Forelimb muscle (tissue), 1 donor: ENCODE measurements around the gene RANBP1. TPM values are rescaled to one million over a fixed set of nuclear protein-coding genes. Genes with fewer than 3 reads are reported as not detected.
A peak's percentile ranks its signal among the peaks of the same experiment; 100 is the strongest.

Source experiments
- DNase-seq: peaks from one replicate; pipeline ENCODE4 v3.0.0-alpha.2; 2013; ENCODE audit warnings: low read depth
- polyA plus RNA-seq: library from polyadenylated mRNA; unstranded; fragments of 120-200 nt; gene quantifications from one replicate; pipeline ENCODE4 v1.2.1, GENCODE V29; 2013; ENCODE audit not compliant: insufficient read length

The RANBP1 gene
- polyA plus RNA-seq, 1 donor, result 91.1 TPM

DNA sequence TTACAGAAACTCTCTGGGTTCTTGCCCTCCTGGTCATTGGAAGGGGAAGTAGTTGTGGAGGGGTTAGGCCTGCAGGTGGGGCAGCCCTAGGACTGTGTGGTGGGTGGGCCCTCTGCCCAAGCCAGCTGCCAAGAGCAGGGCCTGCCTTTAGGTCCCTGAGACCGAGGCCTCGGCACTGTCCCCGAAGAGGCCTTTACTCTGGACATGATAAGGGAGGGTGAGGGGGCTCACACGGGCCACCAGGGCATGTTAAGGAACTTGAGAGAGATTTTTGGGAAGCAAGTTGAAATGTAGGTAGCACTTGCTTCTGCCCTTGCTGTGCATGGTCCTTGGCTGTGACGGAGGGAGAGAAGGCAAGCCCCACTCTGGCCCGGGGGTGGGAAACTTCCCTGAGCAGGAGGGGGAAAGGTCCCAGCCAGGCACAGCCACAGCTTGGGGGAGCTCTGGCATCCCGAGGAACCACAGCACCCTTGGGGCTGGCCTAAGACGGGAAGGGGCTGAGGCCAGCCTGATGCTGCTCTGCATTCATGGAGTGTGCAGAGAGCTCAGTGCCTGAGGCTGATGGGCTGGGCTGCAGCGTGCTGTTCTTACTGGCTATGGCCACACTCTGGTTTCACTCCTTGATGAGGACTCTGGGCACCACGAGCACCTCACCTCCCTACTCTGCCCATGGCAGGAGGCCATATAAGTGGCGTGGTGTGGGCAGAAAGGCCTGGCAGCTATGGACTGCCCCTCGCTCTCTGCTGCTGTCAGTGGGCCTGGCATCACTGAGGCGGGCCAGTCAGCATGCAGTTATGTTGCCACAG is 7.8 kb upstream of the RANBP1 start:
- no peak for DNase-seq

DNA sequence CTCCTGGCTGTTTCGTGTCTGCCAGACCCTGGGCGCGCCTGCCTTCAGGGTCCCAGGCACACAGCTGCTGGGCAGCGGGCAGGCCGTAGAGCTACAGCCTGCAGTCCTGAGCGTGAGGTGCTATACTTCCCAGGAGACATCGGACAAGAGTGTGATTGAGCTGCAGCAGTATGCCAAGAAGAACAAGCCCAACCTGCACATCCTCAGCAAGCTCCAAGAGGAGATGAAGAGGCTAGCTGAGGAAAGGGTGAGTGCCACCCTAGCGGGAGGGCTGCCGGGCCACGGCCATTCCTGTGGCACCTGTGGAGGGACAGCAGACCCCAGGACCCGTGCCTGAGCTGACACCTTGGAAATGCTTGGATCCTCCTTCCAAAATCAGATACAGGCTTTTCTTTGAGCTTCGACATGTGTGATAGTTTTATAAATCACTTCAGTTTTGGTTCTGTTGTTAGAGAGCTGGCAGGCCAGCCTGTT is 7.1 kb upstream of the RANBP1 start:
- no peak for DNase-seq

DNA sequence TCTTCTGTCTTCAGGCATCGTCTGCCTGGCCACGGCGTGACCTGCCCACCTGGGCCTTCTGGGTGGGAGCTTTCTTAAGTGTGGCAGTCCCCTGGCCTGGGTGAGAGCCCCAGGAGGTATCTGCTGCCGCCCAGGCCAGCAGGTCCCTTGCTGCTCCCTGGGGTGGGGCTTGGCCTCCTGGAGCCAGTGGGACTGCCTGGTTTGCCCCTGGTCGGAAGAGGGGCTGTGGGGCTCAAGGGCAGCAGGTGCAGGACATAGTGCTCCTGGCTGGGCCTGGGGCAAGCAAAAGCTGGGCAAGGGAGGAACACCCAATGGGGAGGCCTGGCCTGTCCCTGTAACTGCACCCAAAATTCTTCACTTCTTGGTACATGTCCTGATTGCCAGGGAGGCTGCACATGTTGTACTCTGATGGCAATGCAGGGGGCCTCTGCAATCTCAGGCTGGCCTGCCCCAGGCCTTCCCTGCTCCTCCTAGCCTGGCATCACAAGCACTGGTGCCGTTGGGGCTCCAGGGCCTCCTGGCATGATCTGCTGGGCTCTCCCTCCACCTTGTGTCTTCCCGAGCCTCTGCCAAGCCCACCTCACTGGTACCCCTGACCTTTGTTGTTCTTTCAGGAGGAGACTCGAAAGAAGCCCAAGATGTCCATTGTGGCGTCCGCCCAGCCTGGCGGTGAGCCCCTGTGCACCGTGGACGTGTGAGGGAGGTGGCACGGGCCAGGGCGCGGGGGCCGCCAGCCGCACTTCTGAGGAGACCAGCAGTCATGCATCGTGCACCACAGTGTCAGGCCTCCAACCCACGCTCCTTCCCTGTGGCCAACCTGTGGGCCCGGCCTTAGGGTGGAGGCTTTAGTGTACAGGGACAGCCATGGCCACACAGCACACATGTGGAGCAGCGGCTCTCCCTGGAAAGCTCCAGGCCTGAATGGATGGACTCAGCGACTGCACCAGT is 6.2 kb upstream of the RANBP1 start:
- no peak for DNase-seq

DNA sequence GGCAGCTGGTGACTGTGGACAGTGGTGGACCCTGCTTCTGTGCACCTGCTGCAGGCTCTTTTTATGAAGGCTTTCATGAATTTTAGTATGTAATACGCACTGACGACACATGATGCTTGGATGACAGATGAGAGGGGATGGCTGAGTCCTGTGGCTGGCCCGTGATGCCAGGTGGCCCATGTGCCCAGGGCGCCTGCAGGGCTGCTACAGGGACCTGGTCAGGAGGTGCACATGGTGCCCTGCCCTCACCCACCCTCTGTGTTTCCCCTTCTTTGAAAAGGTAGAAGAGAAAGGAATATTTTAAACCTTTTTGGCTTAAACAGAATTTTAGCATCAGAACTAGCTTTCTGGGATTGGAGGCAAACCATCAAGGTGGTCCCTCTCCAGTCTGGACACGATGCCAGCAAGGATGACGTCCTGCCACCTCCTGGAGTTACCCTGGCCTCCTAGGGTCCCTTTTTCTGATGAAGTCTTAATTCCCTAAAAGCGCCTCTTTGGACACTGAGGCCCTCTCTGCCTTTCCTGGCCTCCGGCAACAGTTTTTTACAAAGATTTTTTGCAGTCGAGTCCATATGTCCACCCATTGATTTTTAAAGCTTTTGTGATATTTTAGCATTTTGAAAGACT is 5.4 kb upstream of the RANBP1 start:
- DNase-seq, result no peak

DNA sequence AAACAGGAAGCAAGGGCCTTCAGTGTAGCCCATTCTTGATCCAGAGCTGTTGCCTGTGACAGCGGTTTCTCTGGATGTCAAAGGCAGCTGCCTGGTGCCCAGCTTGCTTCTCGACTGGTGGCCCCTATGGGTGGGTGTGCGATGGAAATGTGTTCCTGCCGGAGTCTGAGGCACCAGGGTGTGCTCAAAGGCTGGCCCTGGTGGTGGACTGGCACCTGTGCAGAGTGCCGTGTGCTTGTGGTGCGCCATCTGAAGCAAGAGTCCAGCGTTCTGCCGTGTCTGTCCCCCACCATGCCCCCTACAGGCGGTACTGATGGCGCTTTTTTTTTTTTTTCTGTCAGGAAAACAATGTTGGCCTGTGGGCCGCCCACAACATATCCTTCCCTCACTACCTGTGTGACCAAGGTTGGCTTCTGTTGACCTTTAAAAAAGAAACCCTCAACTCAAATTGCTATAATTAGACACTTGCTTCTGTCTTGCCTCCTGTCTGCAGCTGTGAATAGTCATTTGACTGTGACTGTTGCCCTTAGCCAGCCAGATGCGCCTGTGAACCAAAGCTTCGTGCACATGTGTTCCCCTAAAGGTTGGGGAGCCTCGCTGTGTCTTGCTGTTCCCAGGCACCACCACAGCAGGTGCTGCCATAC is 4.7 kb upstream of the RANBP1 start:
- DNase-seq, result no peak

DNA sequence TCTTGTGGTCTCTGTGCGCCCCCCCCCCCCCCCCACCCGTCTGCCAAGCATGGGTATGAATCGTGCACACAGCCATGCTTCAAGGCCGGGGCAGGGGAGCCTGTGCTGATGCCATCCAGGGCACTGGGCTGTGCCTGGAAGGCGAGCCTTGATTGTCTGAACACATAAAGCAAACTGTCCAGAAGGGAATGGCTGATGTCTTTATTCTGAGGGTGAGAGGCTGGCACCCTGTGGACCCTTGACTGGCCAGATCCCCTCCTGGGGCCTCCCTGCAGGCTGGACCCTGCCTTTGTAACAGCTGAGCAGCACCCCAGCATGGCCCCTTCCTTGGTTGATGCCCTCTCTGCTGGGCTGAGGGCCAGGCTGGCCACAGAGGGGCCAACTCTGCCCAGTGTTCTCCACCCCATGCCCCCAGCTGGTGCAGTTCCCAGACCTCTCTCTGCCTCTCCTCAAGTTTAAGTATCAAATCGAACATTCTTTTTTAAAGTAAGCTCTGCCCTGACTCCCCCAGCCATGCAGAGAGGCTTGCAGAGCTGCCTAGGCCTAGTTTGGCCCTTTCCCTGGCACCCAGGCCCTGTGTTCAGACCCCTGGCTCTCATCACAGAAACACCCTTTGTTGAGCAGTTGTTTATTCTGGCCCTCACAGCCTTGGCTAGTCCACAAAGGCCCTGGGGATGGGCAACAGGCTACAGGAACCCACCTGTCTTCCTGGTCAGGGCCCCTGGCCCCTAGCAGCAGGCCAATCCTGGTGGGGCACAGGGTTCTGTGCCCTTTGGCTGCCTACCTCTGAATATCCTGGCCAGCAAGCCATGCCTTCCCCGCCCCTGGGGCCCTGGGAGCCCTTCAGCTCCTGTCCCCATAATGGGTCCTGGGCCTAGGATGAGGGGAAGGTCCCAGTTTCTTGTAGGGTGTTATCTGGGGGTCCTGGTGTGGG is 3.9 kb upstream of the RANBP1 start:
- no peak for DNase-seq

DNA sequence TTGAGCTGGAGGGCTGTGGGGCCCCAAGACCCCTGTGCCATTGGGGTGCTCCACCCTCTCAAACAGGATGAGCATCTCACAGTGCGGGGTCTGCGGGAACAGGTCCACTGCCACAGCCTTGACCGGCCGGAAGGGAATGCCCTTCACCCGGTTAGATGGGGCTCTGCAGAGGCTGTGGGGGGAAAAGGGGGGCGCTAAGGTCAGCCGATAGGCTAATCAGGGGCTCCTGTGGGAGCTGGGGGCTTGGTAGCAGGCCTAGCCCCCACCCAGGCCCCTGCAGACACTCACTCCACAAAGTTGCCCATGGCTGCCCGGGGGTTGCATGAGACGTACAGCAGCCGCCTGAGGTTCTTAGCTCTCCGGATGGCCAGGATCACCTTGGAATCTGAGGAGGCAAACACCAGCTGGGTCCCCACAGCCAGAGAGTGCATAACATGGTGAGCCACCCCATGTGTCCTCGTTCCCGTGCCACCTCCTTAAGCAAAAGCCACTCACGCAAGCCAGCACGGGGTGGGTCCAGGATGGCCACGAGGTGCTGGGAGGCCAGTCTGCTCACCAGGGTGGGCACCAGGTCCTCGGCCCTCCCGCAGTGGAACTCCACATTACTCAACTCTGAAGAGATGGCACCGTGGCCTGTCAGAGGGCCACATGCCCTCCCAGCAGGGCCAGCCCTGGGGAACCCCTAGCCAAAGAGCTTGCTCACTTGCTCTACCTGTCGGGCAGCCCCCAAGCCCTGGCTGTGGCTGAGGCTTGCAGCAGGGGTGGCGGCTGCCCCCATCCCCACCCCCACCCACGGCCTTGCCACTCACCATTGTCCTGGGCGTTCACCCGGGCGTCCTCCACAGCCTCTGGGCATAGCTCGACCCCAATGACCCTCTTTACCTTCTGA is 3.0 kb upstream of the RANBP1 start:
- DNase-seq, result no peak

DNA sequence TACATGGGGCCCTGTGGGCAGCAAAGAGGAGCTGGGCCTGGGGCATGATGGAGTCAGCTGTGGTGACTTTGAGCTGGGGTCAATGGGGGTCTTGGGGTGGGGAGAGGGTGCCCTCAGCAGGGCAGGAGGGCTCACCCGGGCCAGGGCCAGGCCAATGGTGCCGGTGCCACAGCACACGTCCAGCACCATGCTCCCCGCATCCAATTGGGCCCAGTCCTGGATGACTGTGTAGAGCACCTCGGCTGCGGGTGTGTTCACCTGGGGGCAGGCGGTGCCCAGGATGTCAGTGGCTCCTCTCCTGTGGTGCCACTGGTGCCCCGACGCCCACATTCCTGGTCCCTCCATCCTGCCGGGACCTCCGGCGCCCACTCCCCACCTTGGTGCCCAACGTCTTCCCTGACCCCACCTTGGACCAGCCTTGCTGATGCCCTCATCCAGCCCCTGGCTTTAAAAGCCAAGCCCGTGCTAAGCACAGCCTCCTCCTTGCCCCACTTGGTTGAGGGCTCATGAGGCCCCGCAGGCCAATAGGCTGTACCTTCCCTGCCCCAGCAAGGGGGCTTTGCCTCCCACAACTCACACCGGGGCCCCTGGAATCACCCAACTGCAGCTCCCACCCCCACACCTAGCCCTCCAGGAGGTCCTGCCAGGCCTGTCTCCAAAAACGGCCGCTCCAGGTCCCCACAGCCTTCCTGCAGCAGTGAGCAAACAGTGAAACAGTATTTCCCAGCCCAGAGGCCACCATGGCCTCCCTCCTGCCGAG is 2.2 kb upstream of the RANBP1 start:
- DNase-seq, result no peak

DNA sequence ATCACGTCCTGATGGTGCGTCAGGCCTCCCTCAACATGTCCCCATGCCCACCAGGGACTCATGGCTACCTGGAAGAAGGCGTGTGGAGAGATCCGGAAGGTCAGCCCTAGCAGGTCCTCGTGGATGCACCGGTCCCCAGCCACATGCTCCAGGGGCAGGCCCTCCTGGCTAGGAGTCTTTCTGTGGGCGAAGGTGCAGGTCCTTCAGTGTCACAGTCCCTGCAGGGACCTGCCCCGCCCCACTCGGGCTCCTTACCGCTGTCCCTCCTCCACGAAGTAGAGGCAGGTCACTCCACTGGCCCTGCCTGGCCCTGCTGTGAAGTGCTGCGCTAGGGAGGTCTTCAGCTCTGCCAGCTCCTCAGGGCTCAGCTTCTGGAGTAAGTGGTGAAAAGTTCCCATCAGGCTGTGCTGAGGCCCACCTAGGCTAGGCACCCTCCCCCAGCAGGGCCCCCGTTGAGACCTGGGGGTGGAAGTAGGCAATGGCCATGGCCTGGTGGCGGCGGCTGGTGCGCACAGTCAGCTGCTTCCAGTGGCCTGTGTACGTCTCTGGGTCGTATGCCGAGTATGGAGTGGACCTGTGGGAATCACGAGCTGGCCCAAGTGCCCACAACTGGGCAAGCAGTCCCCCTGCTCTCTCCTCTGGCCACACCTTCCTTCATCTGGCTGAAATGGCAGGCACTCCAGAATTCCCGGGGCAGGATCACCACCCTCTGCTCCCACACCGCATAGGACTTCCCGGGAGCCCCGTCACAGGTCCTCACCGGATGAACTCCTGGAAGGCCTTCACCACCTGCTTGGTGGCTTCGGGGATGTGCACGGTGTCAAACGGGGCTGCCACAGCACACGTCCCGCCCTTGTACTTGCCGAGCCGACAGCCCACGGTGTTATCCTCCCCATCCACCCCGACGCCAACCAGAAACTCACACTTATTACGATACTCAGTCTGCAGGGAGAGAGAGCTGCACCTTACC is 1.1 kb upstream of the RANBP1 start:
- DNase-seq, result no peak

DNA sequence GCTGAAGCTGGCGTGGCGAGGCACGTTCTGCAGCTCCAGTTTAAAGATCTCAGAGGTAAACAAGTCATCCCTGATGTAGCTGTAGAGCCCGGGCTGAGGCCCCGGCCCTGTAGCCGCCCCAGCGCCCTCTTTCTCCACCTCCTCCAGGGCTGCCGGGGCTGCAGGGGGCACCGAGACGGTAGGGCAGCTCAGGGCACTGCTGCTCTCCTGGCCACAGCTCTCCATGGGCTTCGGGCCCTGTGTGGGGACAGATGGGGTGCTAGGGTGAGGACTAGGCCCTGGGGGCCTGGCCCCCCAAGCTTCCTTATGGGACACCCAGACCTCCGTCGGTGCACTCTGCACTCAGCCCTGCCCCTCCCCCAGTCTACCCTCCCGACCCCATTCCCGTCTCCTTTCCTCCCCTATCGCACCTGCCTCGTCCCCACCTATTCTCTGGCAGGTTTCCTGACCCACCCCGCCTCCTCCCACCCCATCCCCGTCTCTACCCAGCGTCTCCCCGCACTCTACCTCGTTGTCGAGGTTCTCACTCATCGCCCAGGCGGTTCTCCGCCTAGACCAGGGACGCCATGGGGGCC is 559 bp downstream of the RANBP1 start:
- no peak for DNase-seq

DNA sequence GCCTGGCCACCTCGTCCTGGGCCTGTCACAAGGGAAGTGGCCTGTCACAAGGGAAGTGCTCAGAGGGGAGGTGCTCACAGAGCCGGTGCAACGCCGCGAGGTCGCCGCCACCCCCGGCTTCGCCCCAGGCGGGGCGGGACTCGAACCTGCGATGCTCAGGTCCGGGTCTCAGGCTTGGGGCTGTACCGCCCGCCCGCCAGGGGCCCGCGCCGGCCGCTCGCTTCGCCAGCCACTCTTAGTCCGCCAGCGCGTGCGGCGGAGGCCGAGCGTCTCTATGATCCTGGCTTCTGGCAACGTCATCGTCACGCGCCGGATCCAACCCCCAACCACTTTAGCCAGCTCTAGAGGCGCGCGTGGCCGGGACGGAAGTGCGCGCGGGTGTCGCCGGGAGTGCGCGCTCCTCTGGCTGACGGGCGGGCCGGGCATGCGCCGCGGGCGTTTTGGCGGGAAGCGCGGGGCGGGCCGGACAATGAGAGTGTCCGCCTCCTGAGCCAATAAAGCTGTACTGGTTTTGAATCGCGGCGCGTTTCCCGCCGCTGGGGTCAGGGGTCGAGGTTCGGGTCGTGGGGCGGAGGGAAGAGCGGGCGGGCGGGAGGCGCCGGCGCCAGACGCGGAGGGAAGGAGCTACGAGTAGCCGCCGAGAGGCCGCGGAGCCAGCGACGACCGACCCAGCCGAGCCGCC is 1.2 kb downstream of the RANBP1 start, which contains the start of gene TRMT2A:
Gene TRMT2A, minus strand, starts transcription at position 276 of the 682 bp plus-strand sequence. CDS start 320 bp downstream, outside the sequence.
- DNase-seq, result peak; percentile 89

DNA sequence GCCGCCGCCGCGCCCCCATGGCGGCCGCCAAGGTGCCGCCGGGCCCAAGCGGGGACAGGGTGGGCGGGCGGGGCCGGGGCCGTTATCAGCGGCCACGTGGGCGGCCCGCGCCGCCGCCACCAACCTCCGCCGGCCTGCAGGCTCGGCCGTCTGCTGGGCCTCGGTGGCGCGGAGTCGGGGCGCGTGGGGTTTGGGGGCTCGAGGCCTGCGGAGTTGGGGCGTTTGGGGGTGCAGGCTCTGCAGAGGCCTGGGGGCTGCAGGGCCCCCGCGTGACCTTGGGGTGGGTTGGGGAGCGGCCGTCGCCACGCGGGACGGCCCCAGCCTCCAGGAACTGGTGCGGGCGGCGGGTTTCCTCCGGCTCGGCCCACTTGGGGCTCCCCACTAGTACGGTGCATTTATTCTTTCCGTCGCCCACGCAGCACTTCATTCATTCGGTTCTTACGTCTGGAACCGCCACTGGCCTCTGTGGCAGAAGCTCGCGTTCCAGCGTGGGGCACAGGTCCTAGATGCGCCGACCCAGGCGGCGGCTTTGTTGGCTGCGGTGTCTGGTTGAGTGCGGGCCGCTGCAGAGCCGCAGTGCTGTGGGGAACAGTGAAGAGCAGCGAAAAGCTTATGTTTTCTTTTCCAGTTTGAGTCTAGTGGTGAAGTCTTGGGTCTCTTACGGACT is 1.9 kb downstream of the RANBP1 start:
- no peak for DNase-seq

DNA sequence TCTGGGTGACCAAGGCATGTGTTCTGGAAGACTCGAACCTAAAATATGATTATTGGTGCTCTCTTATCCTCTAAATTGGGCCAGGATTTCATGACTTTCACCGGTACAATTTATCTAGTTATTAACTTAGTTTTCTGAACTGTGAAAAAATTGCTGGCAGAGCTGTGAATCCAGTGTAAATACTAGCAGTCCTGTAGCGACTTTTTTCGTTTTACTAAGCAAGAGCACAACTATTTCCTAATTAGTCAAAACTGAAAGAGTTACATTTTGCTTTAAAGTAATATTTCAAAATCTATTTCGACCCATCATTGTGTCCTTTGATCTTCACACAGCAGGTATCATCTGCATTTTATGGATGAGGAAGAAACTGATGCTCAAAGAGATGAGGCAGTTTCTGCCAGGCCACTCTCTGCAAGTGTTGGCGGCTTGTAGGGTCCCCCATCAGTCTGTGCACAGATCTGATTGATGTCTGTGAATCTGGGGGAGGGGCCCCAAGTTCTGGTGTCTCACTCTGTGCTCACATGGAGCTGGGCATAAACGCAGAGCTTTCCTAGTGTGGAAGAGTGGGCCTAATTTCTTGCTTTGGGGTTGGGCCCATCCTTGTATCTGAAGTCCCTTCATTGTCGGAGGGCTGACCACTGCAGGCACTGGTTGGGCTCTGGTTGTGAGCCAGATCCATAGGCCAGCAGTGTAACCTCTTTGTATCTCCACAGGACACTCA is 2.6 kb downstream of the RANBP1 start:
- no peak for DNase-seq

DNA sequence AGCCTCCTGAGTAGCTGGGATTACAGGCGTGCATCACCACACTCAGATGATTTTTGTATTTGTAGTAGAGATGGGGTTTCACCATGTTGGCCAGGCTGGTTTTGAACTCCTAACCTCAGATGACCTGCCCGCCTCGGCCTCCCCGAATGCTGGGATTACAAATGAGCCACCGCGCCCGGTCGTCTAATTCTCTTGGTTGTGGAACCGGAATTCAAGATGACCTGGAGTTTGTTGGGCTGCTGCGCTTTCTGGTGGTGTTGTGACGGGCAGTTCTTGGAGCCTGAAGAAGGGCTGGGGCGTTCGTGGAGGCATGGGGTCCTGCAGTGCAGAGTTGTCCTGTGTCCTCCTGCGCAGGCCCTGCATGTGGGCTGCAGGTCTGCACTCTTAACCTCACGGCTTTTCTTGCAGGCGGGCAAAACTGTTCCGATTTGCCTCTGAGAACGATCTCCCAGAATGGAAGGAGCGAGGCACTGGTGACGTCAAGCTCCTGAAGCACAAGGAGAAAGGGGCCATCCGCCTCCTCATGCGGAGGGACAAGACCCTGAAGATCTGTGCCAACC is 6.0 kb downstream of the RANBP1 start:
- no peak for DNase-seq
